Glomerular endothelial cell (primary cell): ENCODE data around the gene PIK3C2B. TPM values are rescaled to one million over a fixed set of nuclear protein-coding genes. Genes with fewer than 3 reads are reported as not detected.
"Not testable (repeated sequence)": the region's sequence is repeated elsewhere in the genome, so short reads cannot be mapped to it uniquely, and the experiment has no call there.

ENCODE experiments used
- DNase-seq: peaks from one replicate; pipeline ENCODE4 v3.0.0-alpha.2; 2011; ENCODE audit warnings: low read depth, low spot score; ENCODE audit errors: extremely low read depth
- total RNA-seq: library from RNA; depleted of rRNA; stranded (reverse); fragments of >200 nt; gene quantifications from 2 replicates; pipeline ENCODE4 v1.2.3, GENCODE V29; 2015

The PIK3C2B gene
- total RNA-seq: 32.7 and 77.1 TPM in 2 replicates

DNA sequence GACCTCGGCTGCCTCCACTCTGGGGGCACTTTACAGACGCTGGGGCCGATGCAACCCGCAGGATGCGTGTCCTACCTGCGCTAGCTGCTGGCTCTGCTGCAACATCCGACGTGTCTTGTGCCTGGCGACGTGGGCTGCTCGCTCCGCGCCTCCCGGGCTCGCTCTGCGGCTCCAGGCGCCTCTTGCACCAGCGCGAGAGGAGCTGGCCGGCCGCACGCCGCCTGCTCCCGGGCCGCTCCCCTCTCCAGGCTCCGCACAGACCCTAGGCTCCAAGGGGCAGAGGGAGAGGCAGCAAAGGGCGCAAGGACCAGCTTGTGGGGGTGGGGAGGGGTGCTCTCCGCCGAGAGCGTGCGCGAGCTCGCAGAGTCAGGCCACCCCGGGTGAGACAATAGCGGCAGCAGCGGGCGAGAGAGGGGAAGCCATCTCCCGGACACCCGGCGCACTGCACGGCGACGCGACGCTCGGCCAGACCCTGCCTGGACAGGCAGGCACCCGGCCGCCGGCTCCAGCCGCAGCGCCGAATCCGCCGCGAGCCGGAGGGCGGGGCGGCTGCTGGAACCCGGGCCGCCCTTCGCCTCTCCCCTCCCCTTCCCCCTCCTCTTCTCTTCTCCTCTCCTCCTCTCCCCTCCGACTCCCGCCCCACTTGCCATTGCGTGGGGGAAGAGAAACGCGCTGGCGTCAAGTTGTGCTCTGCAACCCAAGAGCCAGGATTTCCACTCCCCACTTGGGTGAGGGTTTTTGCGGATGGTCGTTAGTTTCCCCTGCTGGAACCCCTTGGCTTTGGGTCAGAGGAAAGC lies at the start of gene PIK3C2B:
PIK3C2B (minus strand) TSS at position 525 of the 797 bp plus-strand sequence. CDS start 25,003 bp downstream, outside the sequence.
- DNase-seq: no peak

DNA sequence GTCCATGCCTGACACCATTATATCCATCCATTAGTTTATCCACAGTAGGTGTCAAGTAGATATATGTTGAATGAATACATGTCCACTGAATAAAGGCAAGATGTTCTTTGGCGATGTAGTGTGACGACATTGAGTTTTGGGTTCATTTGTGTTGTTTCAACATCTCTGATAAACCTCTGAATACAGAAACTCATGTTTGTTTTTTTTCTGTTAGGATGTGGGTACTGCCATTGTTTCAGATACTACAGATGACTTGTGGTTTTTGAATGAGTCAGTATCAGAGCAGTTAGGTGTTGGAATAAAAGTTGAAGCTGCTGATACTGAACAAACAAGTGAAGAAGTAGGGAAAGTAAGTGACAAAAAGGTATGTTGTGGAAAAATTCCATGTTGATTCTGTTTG lies 49.7 kb upstream of the PIK3C2B start:
- peak; percentile 20 for DNase-seq

GRCh38 chr1:204541626-204542025 lies 47.0 kb upstream of the PIK3C2B start:
- DNase-seq: no peak

- no peak for DNase-seq
These were observed 38.2 kb upstream of the PIK3C2B start for GRCh38 chr1:204532832-204533231.

DNA sequence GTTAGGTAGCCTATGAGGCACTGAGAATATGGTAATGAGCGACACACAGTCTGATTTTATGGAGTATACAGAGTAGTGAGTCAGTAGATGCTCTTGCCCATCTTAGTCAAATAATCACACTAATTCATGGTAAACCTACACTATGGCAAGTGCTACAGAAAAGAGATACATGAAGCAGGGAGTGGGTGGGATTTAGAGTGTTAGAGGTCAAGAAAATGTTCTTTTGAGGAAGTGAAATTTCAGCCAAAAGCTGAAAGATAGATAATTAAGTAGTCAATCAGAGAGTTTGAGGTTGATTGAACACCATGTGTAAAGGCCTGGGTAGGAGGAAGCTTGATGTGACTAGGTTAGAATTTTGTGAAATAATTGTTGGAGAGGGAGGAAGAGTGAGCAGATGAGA lies 36.3 kb upstream of the PIK3C2B start:
- DNase-seq: no peak

- DNase-seq: no peak
These were observed 34.8 kb upstream of the PIK3C2B start for GRCh38 chr1:204529371-204529895.

GRCh38 chr1:204528677-204529076 lies 34.1 kb upstream of the PIK3C2B start:
- no peak for DNase-seq

GRCh38 chr1:204528241-204528640 lies 33.6 kb upstream of the PIK3C2B start:
- DNase-seq: no peak

DNA sequence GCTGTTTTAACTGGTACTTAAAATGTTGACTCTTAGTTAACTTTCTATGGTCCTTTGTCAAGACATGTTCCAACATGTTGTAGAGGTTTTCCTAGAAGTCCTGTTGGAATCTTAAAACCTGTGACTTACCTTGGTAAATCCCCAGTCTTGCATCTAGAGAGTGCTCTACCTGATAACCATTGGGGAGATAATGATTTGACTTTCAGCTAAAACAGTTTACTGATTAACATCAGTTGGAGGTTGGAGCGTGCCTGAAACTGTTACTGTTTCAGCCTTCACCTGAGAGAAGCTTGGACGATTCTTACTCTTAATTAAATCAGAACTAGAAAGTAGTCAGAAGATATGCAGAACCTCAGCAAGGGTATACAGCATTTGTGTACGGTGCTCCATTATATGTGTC lies 30.4 kb upstream of the PIK3C2B start:
- no peak for DNase-seq

- no peak for DNase-seq
These were observed 29.1 kb upstream of the PIK3C2B start for GRCh38 chr1:204523605-204524215.

GRCh38 chr1:204521941-204522521 lies 27.4 kb upstream of the PIK3C2B start:
- DNase-seq: not testable (repeated sequence)

DNA sequence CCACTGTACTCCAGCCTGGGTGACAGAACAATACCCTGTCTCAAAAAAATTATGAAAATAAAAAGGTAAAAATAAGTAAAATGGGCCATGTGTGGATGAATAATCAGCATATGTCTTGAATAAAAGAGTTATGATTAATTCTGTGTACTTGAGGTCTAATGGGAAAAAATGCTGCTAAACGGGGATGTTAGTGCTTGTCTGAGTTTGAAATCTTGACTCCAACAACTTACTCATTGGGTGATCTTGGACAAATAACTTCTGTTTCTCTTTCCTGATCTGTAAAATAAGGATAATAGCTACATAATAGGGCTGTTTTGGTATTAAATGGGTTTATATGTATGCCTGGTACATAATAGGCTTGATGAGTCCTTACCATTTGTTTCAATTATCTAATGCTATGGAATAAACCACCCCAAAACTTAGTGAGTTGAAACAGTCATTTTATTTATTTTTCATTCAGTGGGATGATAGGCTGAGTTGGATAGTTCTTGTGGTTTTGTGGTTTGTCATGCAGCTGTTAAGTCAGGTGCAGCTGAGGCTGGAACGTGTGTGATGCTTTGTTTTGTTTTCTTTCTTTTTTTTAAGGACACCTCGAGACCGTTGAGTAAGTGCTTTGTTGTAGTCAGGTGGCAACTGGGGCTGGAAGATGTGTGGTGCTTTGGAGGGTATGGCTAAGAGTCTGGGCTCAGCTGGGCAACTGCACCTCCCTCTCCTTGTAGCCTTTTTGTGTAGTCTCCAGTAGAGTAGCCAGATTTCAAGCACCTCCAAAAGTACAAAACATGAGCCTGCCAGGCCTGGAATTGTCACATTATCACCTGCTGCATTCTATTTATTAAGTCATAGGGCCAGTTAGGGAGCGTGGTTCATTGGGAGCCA lies 26.5 kb upstream of the PIK3C2B start:
- DNase-seq: no peak

- DNase-seq: not testable (repeated sequence)
These were observed 22.8 kb upstream of the PIK3C2B start for GRCh38 chr1:204517382-204517781.

GRCh38 chr1:204516180-204516879 lies 21.7 kb upstream of the PIK3C2B start, which contains the start of gene MDM4:
Gene MDM4, plus strand, starts transcription at chr1:204516406. Its CDS starts 9,113 bp downstream, at chr1:204525519.
- DNase-seq: no peak

DNA sequence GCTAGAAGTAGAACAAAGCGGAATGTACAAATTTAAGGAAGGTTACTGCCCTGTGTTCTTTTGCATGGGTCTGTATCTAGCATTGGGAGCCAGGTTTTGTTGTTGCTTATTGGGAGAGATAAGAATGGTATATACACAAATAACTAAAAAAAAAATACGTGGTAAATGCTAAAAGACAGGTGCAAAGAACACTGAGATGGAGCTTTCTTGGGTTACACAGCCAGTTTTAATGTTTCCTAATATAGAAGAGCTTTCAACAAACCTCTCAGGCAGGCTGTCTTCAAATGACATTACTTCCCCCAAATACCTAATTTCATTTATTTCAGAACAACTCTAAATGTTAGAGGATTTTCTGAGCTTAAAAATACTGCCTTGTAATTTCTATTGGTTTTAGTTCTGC lies 20.2 kb upstream of the PIK3C2B start:
- DNase-seq: no peak

DNA sequence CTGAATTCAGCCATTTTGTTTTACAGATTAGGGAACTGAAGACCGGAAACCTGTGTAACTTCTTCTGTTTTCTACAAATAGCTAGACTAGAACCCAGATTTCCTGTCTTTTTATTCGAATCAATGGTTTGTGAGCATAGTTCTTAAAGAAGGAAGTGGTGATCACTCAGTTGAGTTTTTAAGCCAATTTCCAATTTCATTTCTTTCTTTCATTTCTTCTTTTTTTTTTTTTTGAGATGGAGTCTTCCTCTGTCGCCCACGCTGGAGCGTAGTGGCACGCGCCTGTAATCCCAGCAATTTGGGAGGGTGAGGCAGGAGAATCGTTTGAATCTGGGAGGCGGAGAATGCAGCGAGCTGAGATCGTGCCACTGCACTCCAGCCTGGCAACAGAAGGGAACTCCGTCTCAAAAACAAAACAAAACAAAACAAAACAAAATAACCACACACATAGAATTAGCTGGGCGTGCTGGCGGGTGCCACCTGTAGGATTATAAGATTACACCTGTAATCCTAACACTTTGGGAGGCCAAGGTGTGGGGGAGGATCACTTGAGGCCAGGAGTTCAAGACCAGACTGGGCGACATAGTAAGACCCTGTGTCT lies 18.6 kb upstream of the PIK3C2B start:
- DNase-seq: no peak

DNA sequence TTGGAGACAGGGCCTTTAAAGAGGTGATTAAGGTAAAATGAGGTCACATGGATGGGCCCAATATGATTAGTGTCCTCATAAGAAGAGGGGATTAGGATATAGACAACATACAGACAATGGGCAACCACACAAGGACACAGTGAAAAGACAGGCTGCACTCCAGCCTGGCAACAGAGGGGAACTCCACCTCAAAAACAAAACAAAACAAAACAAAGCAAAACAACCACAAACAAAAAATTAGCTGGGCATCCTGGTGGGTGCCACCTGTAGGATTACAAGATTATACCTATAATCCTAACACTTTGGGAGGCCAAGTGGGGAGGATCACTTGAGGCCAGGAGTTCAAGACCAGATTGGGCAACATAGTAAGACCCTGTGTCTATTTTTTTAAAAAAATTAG lies 16.8 kb upstream of the PIK3C2B start:
- no peak for DNase-seq

DNA sequence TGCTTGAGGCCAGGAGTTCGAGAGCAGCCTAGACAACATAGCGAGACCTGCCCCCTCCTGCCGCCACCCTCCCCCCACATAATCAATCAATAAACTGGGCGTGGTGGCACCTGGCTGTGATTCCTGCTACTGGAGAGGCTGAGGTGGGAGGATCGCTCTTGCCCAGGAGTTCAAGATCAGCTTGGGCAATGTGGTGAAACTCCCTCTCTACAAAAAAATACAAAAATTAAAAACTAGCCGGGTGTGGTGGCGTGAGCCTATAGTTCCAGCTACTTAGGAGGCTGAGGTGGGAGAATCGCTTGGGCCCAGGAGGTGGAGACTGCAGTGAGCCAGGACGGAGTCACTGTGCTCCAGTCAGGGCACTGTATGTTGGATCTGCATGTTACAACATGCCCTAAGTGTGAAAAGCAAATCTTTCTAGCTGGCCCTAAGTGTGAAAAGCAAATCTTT lies 14.6 kb upstream of the PIK3C2B start:
- no peak for DNase-seq

GRCh38 chr1:204507317-204508105 lies 12.9 kb upstream of the PIK3C2B start:
- no peak for DNase-seq
